ENCODE measurements around the gene TSPAN18.

The TSPAN18 gene

GRCh38 chr11:44849922-44850321, 123.2 kb downstream of the TSPAN18 start:
- H3K27ac ChIP-seq (ENCODE audit: low read depth, low read length): no peak overlapping the region
- H3K36me3 ChIP-seq (ENCODE audit: control insufficient read depth in 1 of 2, insufficient read depth in 2 of 2, low read length in 2 of 2): no peaks in the 10 kb centered on the region
- no peak overlapping the region for H3K23ac ChIP-seq (ENCODE audit: low read length)
- H3K4me3 ChIP-seq (ENCODE audit: low read depth, low read length): no peak overlapping the region
- WGBS (ENCODE audit: extremely low coverage, insufficient coverage, insufficient read length): no CpG with 5 or more reads among the region's 8 CpGs
- no peak overlapping the region for H3K14ac ChIP-seq (ENCODE audit: low read length)
- no peak overlapping the region for H4K91ac ChIP-seq (ENCODE audit: low read depth, low read length)
- no peak overlapping the region for H2AK5ac ChIP-seq (ENCODE audit: low read length)
- no peak overlapping the region for H2BK5ac ChIP-seq (ENCODE audit: low read depth, low read length, poor library complexity)
- no peak overlapping the region for H3K4me2 ChIP-seq (ENCODE audit: low read length)
- no peaks in the 10 kb centered on the region for H3K79me2 ChIP-seq (ENCODE audit: control insufficient read depth, insufficient read depth, low read length, poor library complexity)
- H3K79me1 ChIP-seq (ENCODE audit: low read length): no peaks in the 10 kb centered on the region
- no peak overlapping the region for H2BK120ac ChIP-seq (ENCODE audit: insufficient read depth, low read length, poor library complexity)
- H2AFZ ChIP-seq (ENCODE audit: insufficient read depth, low read length, poor library complexity): no peak overlapping the region
- no peak overlapping the region for H4K8ac ChIP-seq (ENCODE audit: low read depth, low read length)
- no peak overlapping the region for H4K12ac ChIP-seq (ENCODE audit: low read depth, low read length)
- no peak overlapping the region for H2BK12ac ChIP-seq (ENCODE audit: low read length)
- no peak overlapping the region for H3K18ac ChIP-seq (ENCODE audit: low read length)
- DNase-seq: no peak
- H3K27me3 ChIP-seq (ENCODE audit: insufficient read depth, low read length): no peaks in the 10 kb centered on the region
- no peak overlapping the region for H3K9ac ChIP-seq (ENCODE audit: low read length)
- H3K4me1 ChIP-seq (ENCODE audit: control insufficient read depth in 1 of 2, insufficient read depth in 2 of 2, low read length in 2 of 2): no peaks in the 10 kb centered on the region
- no peak overlapping the region for H3K4ac ChIP-seq (ENCODE audit: low read depth, low read length)
- no peaks in the 10 kb centered on the region for H3K9me3 ChIP-seq (ENCODE audit: insufficient read depth, low read depth, low read length)

DNA sequence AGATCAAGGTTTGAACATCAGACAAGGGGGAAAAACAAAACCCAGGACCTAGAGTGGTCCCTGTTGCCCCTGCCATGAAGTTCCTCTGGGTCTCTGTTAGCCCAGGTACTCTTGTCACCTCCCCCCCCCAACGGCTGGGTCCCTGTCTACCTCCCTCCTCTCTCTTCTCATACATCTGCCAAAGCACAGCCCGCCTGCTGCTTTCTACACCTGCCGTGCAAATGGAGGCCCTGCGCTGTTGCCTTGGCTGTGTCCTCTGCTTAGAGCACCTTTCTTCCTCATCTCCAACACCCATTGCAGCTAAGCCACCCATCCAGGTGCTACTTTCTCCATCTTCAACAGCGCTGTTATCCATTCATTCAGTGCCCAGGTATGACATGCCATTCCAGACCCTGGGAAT, 124.7 kb downstream of the TSPAN18 start:
- no peak overlapping the region for H3K18ac ChIP-seq (ENCODE audit: low read length)
- WGBS (ENCODE audit: extremely low coverage, insufficient coverage, insufficient read length): no CpG with 5 or more reads among the region's 5 CpGs
- no peak overlapping the region for H3K4me3 ChIP-seq (ENCODE audit: low read depth, low read length)
- no peak overlapping the region for H3K14ac ChIP-seq (ENCODE audit: low read length)
- H3K4me2 ChIP-seq (ENCODE audit: low read length): no peak overlapping the region
- no peak overlapping the region for H2BK12ac ChIP-seq (ENCODE audit: low read length)
- no peak overlapping the region for H2BK120ac ChIP-seq (ENCODE audit: insufficient read depth, low read length, poor library complexity)
- no peaks in the 10 kb centered on the region for H3K27me3 ChIP-seq (ENCODE audit: insufficient read depth, low read length)
- H3K4me1 ChIP-seq (ENCODE audit: control insufficient read depth in 1 of 2, insufficient read depth in 2 of 2, low read length in 2 of 2): no peaks in the 10 kb centered on the region
- H3K27ac ChIP-seq (ENCODE audit: low read depth, low read length): no peak overlapping the region
- H2BK5ac ChIP-seq (ENCODE audit: low read depth, low read length, poor library complexity): no peak overlapping the region
- no peak overlapping the region for H4K8ac ChIP-seq (ENCODE audit: low read depth, low read length)
- H2AK5ac ChIP-seq (ENCODE audit: low read length): no peak overlapping the region
- H4K91ac ChIP-seq (ENCODE audit: low read depth, low read length): no peak overlapping the region
- H3K9me3 ChIP-seq (ENCODE audit: insufficient read depth, low read depth, low read length): no peaks in the 10 kb centered on the region
- no peak for DNase-seq
- no peaks in the 10 kb centered on the region for H3K36me3 ChIP-seq (ENCODE audit: control insufficient read depth in 1 of 2, insufficient read depth in 2 of 2, low read length in 2 of 2)
- H4K12ac ChIP-seq (ENCODE audit: low read depth, low read length): no peak overlapping the region
- H3K79me2 ChIP-seq (ENCODE audit: control insufficient read depth, insufficient read depth, low read length, poor library complexity): no peaks in the 10 kb centered on the region
- H3K79me1 ChIP-seq (ENCODE audit: low read length): no peaks in the 10 kb centered on the region
- H2AFZ ChIP-seq (ENCODE audit: insufficient read depth, low read length, poor library complexity): no peak overlapping the region
- H3K23ac ChIP-seq (ENCODE audit: low read length): no peak overlapping the region
- H3K9ac ChIP-seq (ENCODE audit: low read length): no peak overlapping the region
- no peak overlapping the region for H3K4ac ChIP-seq (ENCODE audit: low read depth, low read length)

DNA sequence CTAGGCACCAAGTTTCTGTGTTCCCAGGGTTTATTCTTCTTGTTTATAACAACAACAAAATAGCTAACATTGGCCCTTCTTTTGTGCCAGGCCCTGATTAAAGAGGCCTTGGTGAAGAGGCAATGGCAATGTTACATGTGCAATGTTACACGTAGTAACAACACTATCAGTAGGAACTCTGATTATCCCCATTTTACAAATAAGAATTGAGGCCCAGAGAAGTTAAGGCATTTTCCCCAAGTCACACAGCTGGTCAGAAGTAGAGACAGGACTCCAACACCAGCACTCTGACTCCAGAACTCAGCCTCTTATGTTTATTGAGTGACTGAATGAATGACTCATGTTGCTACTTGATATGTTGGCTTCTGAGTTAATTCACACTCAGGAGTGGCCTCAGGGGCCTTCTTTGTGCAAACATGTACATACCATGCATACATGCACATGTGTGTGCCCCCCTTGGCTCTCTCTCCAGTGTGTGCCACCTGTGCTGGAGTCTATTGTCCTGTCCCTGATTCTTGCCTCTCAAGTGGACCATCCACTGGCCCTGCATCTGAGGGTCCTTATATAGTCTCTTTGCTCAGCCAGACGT, 125.5 kb downstream of the TSPAN18 start:
- Histone ChIP-seq H3K23ac (ENCODE audit: low read length) (no peak overlapping the region), H3K4me2 (ENCODE audit: low read length) (no peak overlapping the region), H3K27me3 (ENCODE audit: insufficient read depth, low read length) (no peaks in the 10 kb centered on the region), H3K4ac (ENCODE audit: low read depth, low read length) (no peak overlapping the region), H2BK12ac (ENCODE audit: low read length) (no peak overlapping the region), H3K4me1 (ENCODE audit: control insufficient read depth in 1 of 2, insufficient read depth in 2 of 2, low read length in 2 of 2) (peaks cover 2% of the 10 kb centered on the region in 2 experiments), H4K8ac (ENCODE audit: low read depth, low read length) (no peak overlapping the region), H2BK120ac (ENCODE audit: insufficient read depth, low read length, poor library complexity) (no peak overlapping the region), H4K12ac (ENCODE audit: low read depth, low read length) (no peak overlapping the region), H4K91ac (ENCODE audit: low read depth, low read length) (no peak overlapping the region), H3K79me1 (ENCODE audit: low read length) (no peaks in the 10 kb centered on the region), H2BK5ac (ENCODE audit: low read depth, low read length, poor library complexity) (no peak overlapping the region), H3K18ac (ENCODE audit: low read length) (no peak overlapping the region), H3K36me3 (ENCODE audit: control insufficient read depth in 1 of 2, insufficient read depth in 2 of 2, low read length in 2 of 2) (no peaks in the 10 kb centered on the region), H3K9ac (ENCODE audit: low read length) (no peak overlapping the region), H3K4me3 (ENCODE audit: low read depth, low read length) (no peak overlapping the region), H3K79me2 (ENCODE audit: control insufficient read depth, insufficient read depth, low read length, poor library complexity) (no peaks in the 10 kb centered on the region), H3K14ac (ENCODE audit: low read length) (no peak overlapping the region), H2AK5ac (ENCODE audit: low read length) (no peak overlapping the region), H3K9me3 (ENCODE audit: insufficient read depth, low read depth, low read length) (no peaks in the 10 kb centered on the region), H2AFZ (ENCODE audit: insufficient read depth, low read length, poor library complexity) (no peak overlapping the region), H3K27ac (ENCODE audit: low read depth, low read length) (no peak overlapping the region)
- no CpG with 5 or more reads among the region's 2 CpGs for WGBS (ENCODE audit: extremely low coverage, insufficient coverage, insufficient read length)
- no peak for DNase-seq

GRCh38 chr11:44852952-44853351, 126.2 kb downstream of the TSPAN18 start:
- Histone ChIP-seq H3K27me3 (ENCODE audit: insufficient read depth, low read length) (no peaks in the 10 kb centered on the region), H3K79me2 (ENCODE audit: control insufficient read depth, insufficient read depth, low read length, poor library complexity) (no peaks in the 10 kb centered on the region), H3K9me3 (ENCODE audit: insufficient read depth, low read depth, low read length) (no peaks in the 10 kb centered on the region), H4K12ac (ENCODE audit: low read depth, low read length) (no peak overlapping the region), H2BK5ac (ENCODE audit: low read depth, low read length, poor library complexity) (no peak overlapping the region), H2BK12ac (ENCODE audit: low read length) (no peak overlapping the region), H3K4me2 (ENCODE audit: low read length) (no peak overlapping the region), H3K27ac (ENCODE audit: low read depth, low read length) (no peak overlapping the region), H4K8ac (ENCODE audit: low read depth, low read length) (no peak overlapping the region), H4K91ac (ENCODE audit: low read depth, low read length) (no peak overlapping the region), H3K14ac (ENCODE audit: low read length) (no peak overlapping the region), H3K9ac (ENCODE audit: low read length) (no peak overlapping the region), H2AK5ac (ENCODE audit: low read length) (no peak overlapping the region), H3K23ac (ENCODE audit: low read length) (no peak overlapping the region), H2AFZ (ENCODE audit: insufficient read depth, low read length, poor library complexity) (no peak overlapping the region), H3K18ac (ENCODE audit: low read length) (no peak overlapping the region), H3K4me1 (ENCODE audit: control insufficient read depth in 1 of 2, insufficient read depth in 2 of 2, low read length in 2 of 2) (peaks cover 4 to 6% of the 10 kb centered on the region in 2 experiments), H3K4ac (ENCODE audit: low read depth, low read length) (no peak overlapping the region), H3K36me3 (ENCODE audit: control insufficient read depth in 1 of 2, insufficient read depth in 2 of 2, low read length in 2 of 2) (no peaks in the 10 kb centered on the region), H2BK120ac (ENCODE audit: insufficient read depth, low read length, poor library complexity) (no peak overlapping the region), H3K4me3 (ENCODE audit: low read depth, low read length) (no peak overlapping the region), H3K79me1 (ENCODE audit: low read length) (no peaks in the 10 kb centered on the region)
- DNase-seq: no peak
- no CpG with 5 or more reads among the region's 5 CpGs for WGBS (ENCODE audit: extremely low coverage, insufficient coverage, insufficient read length)
